GM12874 (cell line): Measurements from ENCODE around the gene RPL3.
A peak's percentile ranks its signal among the peaks of the same experiment; 100 is the strongest.

Source experiments
- TF ChIP-seq, protein P1 (sequence below): IDR thresholded peaks from 2 replicates; pipeline ENCODE4 v1.5.1; 2011; ENCODE audit warnings: low read depth, mild to moderate bottlenecking, control low read depth, low read length, moderate library complexity; ENCODE audit not compliant: insufficient read depth

Gene RPL3

DNA sequence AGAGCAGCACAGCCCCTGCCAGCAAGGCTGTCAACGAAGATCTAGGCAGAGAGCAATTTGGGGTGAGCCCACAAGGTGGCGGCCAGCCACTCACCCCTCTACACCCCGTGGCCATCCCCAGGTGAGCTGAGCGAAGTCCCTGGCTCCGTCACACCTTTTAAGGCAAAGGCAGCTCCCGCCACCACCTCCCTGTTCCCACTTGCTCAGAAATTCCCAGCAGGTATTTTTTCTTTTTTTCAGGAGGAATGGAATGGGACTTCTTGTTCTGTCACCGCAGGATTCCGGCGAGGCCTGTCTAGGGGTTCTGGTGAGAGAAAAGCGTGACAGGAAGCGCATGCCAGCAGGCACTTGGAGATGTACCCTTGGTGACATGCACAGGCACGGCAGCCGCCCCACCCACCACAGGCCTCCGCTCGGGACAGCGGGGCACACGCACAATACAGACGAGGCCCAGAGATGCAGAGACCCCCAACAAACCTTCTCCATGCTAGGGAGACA is 10.0 kb downstream of the RPL3 start:
- TF ChIP-seq, protein P1, sequence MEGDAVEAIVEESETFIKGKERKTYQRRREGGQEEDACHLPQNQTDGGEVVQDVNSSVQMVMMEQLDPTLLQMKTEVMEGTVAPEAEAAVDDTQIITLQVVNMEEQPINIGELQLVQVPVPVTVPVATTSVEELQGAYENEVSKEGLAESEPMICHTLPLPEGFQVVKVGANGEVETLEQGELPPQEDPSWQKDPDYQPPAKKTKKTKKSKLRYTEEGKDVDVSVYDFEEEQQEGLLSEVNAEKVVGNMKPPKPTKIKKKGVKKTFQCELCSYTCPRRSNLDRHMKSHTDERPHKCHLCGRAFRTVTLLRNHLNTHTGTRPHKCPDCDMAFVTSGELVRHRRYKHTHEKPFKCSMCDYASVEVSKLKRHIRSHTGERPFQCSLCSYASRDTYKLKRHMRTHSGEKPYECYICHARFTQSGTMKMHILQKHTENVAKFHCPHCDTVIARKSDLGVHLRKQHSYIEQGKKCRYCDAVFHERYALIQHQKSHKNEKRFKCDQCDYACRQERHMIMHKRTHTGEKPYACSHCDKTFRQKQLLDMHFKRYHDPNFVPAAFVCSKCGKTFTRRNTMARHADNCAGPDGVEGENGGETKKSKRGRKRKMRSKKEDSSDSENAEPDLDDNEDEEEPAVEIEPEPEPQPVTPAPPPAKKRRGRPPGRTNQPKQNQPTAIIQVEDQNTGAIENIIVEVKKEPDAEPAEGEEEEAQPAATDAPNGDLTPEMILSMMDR, result peak; percentile 34

- TF ChIP-seq, protein P1, result no peak
Measured at GRCh38 chr22:39308614-39309363, 10.6 kb downstream of the RPL3 start.

DNA sequence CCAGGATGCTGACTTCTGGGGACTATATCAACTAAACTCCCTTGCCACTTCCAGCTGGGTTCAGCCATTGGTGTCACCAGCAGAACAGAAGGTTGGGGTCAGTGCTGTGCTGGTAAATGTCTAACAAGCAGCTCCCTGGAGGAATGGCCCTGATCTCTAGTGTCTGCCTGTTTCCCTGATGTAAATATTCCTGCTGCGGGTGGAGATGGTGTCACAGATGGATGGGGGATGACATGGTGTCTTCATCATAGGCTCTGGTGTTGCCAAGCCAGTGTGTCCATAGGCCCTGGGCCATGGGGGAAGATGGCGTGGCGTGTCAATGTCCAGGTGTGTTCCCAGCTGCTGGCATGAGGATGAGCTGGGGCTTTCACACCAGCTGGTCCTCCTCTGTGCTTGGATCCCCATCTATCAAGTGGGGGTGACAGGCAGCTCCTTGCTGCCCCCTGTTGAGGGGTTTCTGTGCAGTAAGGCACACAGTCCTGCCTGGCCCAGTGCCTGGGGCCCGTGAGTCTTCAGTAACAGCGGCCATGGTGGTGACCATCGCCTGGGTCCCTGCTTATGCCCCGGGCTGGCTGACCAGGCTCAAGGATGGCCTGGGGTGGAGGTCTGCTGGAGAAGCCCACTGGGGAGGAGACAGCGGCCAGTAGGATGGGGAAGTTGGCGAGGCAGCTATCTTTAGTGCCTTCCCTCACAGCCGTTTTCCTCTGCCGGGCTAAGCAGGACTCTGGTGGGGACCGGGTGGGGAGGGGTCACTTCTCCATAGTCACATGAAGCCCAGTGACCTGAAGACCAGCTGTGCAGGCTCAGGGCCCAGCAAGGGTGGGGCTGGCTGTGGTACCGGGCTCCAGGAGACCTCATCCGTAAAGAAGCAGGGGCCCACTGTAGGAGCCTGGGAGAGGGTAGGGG is 12.7 kb downstream of the RPL3 start:
- TF ChIP-seq, protein P1, result peak; percentile 76

DNA sequence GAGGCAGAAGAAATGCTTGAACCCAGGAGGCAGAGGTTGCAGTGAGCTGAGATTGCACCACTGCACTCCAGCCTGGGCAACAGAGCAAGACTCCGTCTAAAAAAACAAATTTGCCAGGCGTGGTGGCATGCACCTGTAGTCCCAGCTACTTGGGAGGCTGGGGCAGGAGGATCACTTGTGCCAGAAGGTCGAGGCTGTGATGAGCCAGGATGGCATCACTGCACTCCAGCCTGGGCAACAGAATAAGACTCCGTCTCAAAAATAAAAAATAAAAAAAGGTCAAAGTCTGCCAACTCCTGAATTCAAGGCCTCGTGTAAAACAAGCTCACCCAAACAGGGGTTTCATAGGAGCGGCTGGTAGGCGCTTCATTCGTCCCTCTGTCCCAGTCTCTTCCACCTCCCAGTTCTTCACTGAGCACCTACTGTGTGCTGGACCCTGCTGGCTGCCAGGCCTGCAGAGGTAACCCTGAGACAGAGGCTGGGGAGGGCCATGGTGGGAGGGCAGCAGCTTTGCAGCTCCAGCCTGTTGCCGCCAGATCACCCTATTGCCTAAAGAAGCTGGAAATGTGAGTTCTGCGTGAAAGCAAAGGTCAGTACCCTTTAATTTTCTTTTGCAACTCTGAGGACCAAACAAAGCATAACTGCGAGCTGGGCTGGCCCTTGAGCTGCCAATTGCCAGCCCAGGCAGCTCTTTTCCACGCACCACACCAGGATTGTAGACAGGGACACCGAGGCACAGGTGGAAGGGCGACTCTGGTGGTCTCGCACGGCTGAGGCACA is 15.3 kb downstream of the RPL3 start:
- TF ChIP-seq, protein P1, result no peak

- TF ChIP-seq, protein P1, result no peak
Measured at GRCh38 chr22:39303358-39303757, 16.1 kb downstream of the RPL3 start.

DNA sequence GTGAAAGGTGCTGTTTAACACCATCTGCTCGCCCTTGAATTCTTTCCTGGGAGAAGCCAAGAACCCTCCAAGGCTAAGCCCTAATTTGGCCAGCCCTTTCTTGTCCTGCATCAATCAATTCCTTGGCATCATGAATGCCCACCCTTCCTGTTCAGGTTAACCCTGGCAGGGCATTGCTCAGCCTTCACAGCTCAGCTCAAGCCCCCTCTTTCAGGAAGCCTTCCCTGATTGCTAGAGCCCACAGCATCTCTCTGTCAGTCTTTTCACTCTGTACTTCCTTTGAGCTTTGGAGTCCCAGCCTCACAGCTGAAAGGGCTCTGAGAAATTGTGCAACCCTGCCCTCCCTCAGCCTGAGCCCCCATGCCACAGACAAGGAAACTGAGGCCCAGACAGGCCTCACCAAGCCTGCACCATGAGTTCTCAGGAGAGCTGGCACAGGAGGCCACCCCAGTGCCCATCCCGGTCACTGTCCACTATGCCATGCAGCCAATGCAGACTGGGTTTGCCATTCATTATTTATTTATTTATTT is 16.9 kb downstream of the RPL3 start:
- TF ChIP-seq, protein P1, result no peak
